ENCODE measurements around the gene FHIT.

GRCh38 chr3:60337421-60337820, 913.8 kb downstream of the FHIT start:
- TF ChIP-seq POLR2A (IDR thresholded peaks at IDR 0.05) (no peak), CTCF (IDR thresholded peaks at IDR 0.05) (no peak)
